ENCODE data around the gene PRKCH.

Gene PRKCH

GRCh38 chr14:61589691-61590581 lies 268.6 kb downstream of the PRKCH start:
- DNase-seq (ENCODE audit: low read depth) = no peak

- no peak for DNase-seq (ENCODE audit: low read depth)
Observed at GRCh38 chr14:61591862-61592261, 270.5 kb downstream of the PRKCH start.

- DNase-seq (ENCODE audit: low read depth) = no peak
Observed at GRCh38 chr14:61593330-61593729, 272.0 kb downstream of the PRKCH start.

GRCh38 chr14:61596990-61597389 lies 275.6 kb downstream of the PRKCH start:
- no peak for DNase-seq (ENCODE audit: low read depth)

GRCh38 chr14:61598980-61599379 lies 277.6 kb downstream of the PRKCH start:
- no peak for DNase-seq (ENCODE audit: low read depth)

GRCh38 chr14:61599942-61600341 lies 278.6 kb downstream of the PRKCH start:
- no peak for DNase-seq (ENCODE audit: low read depth)
